Natural killer cell (primary cell): ENCODE data around the gene CDHR3. TPM values are rescaled to one million over a fixed set of nuclear protein-coding genes. Genes with fewer than 3 reads are reported as not detected.

ENCODE experiments used
- ATAC-seq, 3 donors: fragments of 150-1000 bp in 2 of 3; fragments of 200-7000 bp in 1 of 3; cut with Tn5 transposase; 1 replicate in 1 of 3; 2 replicates in 2 of 3; pipeline ENCODE4 v1.10.0; 2021; ENCODE audit warnings: mild to moderate bottlenecking in 2 of 3, moderate library complexity in 2 of 3
- DNase-seq, 2 donors: peaks; one replicate each; pipeline versions ENCODE4 v3.0.0 to v3.0.0-alpha.2; 2013 to 2021; ENCODE audit warnings: mixed read lengths in 1 of 2
- H3K27ac ChIP-seq: one replicate; pipeline ENCODE4 v1.5.1; 2013; ENCODE audit warnings: mild to moderate bottlenecking, low read length
- H3K27me3 ChIP-seq: one replicate; pipeline ENCODE4 v1.6.1; 2013; ENCODE audit warnings: low read length; ENCODE audit not compliant: control insufficient read depth, insufficient read depth
- H3K36me3 ChIP-seq: one replicate; pipeline ENCODE4 v1.6.1; 2013; ENCODE audit warnings: low read length; ENCODE audit not compliant: control insufficient read depth, insufficient read depth
- H3K4me1 ChIP-seq: one replicate; pipeline ENCODE4 v1.6.1; 2013; ENCODE audit warnings: low read length; ENCODE audit not compliant: control insufficient read depth, insufficient read depth
- H3K4me3 ChIP-seq: one replicate; pipeline ENCODE4 v1.5.1; 2013; ENCODE audit warnings: low read length
- H3K9me3 ChIP-seq: one replicate; pipeline ENCODE4 v1.6.1; 2013; ENCODE audit warnings: low read length; ENCODE audit not compliant: control insufficient read depth, insufficient read depth
- H3K27ac Mint-ChIP-seq, 2 donors: one replicate each; pipeline ENCODE4 v1.8.0; 2022; ENCODE audit warnings: mild to moderate bottlenecking in 2 of 2, mixed read lengths in 2 of 2, moderate library complexity in 1 of 2
- H3K27me3 Mint-ChIP-seq, 2 donors: one replicate each; pipeline ENCODE4 v1.8.0; 2022; ENCODE audit warnings: low read depth in 2 of 2, mixed read lengths in 2 of 2
- H3K36me3 Mint-ChIP-seq: one replicate; pipeline ENCODE4 v1.8.0; 2022; ENCODE audit warnings: mixed read lengths
- H3K4me1 Mint-ChIP-seq, 2 donors: one replicate each; pipeline ENCODE4 v1.8.0; 2022; ENCODE audit warnings: mixed read lengths in 2 of 2
- H3K4me3 Mint-ChIP-seq: one replicate; pipeline ENCODE4 v1.8.0; 2022; ENCODE audit warnings: mild to moderate bottlenecking, moderate library complexity, mixed read lengths
- H3K9me3 Mint-ChIP-seq, 2 donors: one replicate each; pipeline ENCODE4 v1.8.0; 2022; ENCODE audit warnings: mixed read lengths in 2 of 2
- CTCF ChIP-seq: fragments of 200-600 bp; IDR thresholded peaks from one replicate; pipeline ENCODE4 v1.8.0; 2022; ENCODE audit warnings: antibody characterized with exemption
- WGBS: methylation state at CpG from one replicate; pipeline ENCODE4 v1.1.7; 2013; ENCODE audit warnings: missing lambda C conversion rate; ENCODE audit not compliant: insufficient coverage; 5-methylcytosine and 5-hydroxymethylcytosine counted together
- intact Hi-C: fragments of 100-400 bp; cut with micrococcal nuclease; formaldehyde crosslinking; loops from one replicate; pipeline ENCODE4 v1.14.2; 2022
- total RNA-seq, 4 donors: library from RNA; stranded (reverse); fragments of 120-200 nt in 1 of 4; gene quantifications; one replicate each; pipeline versions ENCODE4 v1.2.3 to v1.2.4, GENCODE V29; 2013 to 2022

CDHR3 gene
- total RNA-seq, 3 donors from 2014 or later (not counting 1 experiment from before 2014, with no cell fraction given) = 9.2 to 12.4 (median 10.2) TPM

GRCh38 chr7:106047184-106047583 is 84.1 kb downstream of the CDHR3 start:
- no peaks in the 10 kb centered on the region for H3K36me3 Mint-ChIP-seq
- H3K27ac ChIP-seq = no peak overlapping the region
- peaks cover 8% of the 10 kb centered on the region for H3K4me1 ChIP-seq
- H3K4me3 ChIP-seq = no peak overlapping the region
- H3K4me3 Mint-ChIP-seq = no peak overlapping the region
- DNase-seq (no peak), ATAC-seq (no peak)
- H3K9me3 Mint-ChIP-seq = no peaks in the 10 kb centered on the region
- peaks cover 8% of the 10 kb centered on the region in 2 donors for H3K4me1 Mint-ChIP-seq
- H3K9me3 ChIP-seq = no peaks in the 10 kb centered on the region
- 95% methylated on average over 4 of the region's 5 CpGs for WGBS
- no peak overlapping the region for H3K27ac Mint-ChIP-seq
- no peaks in the 10 kb centered on the region for H3K27me3 ChIP-seq
- H3K36me3 ChIP-seq = no peaks in the 10 kb centered on the region
- intact Hi-C loops = no loop called here
- H3K27me3 Mint-ChIP-seq = peaks cover 18 to 24% of the 10 kb centered on the region in 2 donors
- TF ChIP-seq CTCF = no peak

GRCh38 chr7:106047818-106048705 is 85.0 kb downstream of the CDHR3 start:
- H3K27me3 ChIP-seq = no peaks in the 10 kb centered on the region
- H3K36me3 Mint-ChIP-seq = no peaks in the 10 kb centered on the region
- WGBS = 83% methylated on average over 10 of the region's 10 CpGs
- H3K27me3 Mint-ChIP-seq = peaks cover 13 to 15% of the 10 kb centered on the region in 2 donors
- intact Hi-C loops = no loop called here
- ATAC-seq = no peak
- H3K4me3 Mint-ChIP-seq = no peak overlapping the region
- no peak overlapping the region for H3K27ac ChIP-seq
- no peaks in the 10 kb centered on the region for H3K9me3 ChIP-seq
- no peak for TF ChIP-seq CTCF
- H3K36me3 ChIP-seq = no peaks in the 10 kb centered on the region
- no peak overlapping the region for H3K27ac Mint-ChIP-seq
- H3K9me3 Mint-ChIP-seq = no peaks in the 10 kb centered on the region
- DNase-seq = no peak
- H3K4me1 Mint-ChIP-seq = no peaks in the 10 kb centered on the region
- H3K4me3 ChIP-seq = no peak overlapping the region
- no peaks in the 10 kb centered on the region for H3K4me1 ChIP-seq

- no peaks in the 10 kb centered on the region for H3K27me3 ChIP-seq
- no peak overlapping the region for H3K4me3 Mint-ChIP-seq
- WGBS = 96% methylated on average over 2 of the region's 2 CpGs
Observed at GRCh38 chr7:106048706-106049020, 85.6 kb downstream of the CDHR3 start.

More at GRCh38 chr7:106048706-106049020, 85.6 kb downstream of the CDHR3 start:
- Histone ChIP-seq H3K36me3 (no peaks in the 10 kb centered on the region), H3K4me1 (no peaks in the 10 kb centered on the region), H3K9me3 (no peaks in the 10 kb centered on the region), H3K27ac (no peak overlapping the region), H3K4me3 (no peak overlapping the region)
- Mint-ChIP-seq H3K27me3 (peaks cover 13 to 14% of the 10 kb centered on the region in 2 donors), H3K27ac (no peak overlapping the region), H3K9me3 (no peaks in the 10 kb centered on the region), H3K36me3 (no peaks in the 10 kb centered on the region), H3K4me1 (no peaks in the 10 kb centered on the region)
- ATAC-seq (no peak), DNase-seq (no peak)
- intact Hi-C loops = no loop called here
- no peak for TF ChIP-seq CTCF
